GM23338 (cell line): ENCODE results near the gene HLCS. TPM values are rescaled to one million over a fixed set of nuclear protein-coding genes. Genes with fewer than 3 reads are reported as not detected.

Source experiments
- ATAC-seq: fragments of 200-7000 bp; cut with Tn5 transposase; 3 replicates; pipeline ENCODE4 v1.9.1; 2020
- DNase-seq: peaks from one replicate; pipeline ENCODE4 v3.0.0-alpha.2; 2015; ENCODE audit warnings: low spot score
- H2AFZ ChIP-seq: fragments of 200-600 bp; sonication (generic); 2 replicates; pipeline ENCODE4 v1.8.0; 2016; ENCODE audit warnings: antibody characterized with exemption, mild to moderate bottlenecking, moderate library complexity
- H3F3A ChIP-seq: fragments of 200-600 bp; sonication (generic); replicated peaks from 2 replicates; pipeline ENCODE4 v1.8.0; 2017; ENCODE audit warnings: antibody characterized with exemption, mixed run types, low read depth
- H3K27ac ChIP-seq: fragments of 200-600 bp; sonication (generic); 2 replicates; pipeline ENCODE4 v1.6.1; 2016; ENCODE audit warnings: low read depth
- H3K27me3 ChIP-seq: fragments of 200-600 bp; sonication (generic); 2 replicates; pipeline ENCODE4 v1.8.0; 2016; ENCODE audit warnings: mild to moderate bottlenecking, mixed run types, moderate library complexity; ENCODE audit not compliant: insufficient read depth
- H3K36me3 ChIP-seq: fragments of 200-600 bp; sonication (generic); 2 replicates; pipeline ENCODE4 v1.8.0; 2016; ENCODE audit warnings: mild to moderate bottlenecking; ENCODE audit not compliant: insufficient read depth
- H3K4me1 ChIP-seq: fragments of 200-600 bp; sonication (generic); 2 replicates; pipeline ENCODE4 v1.8.0; 2016; ENCODE audit warnings: mild to moderate bottlenecking, moderate library complexity; ENCODE audit not compliant: insufficient read depth
- H3K4me2 ChIP-seq: fragments of 200-600 bp; sonication (generic); 2 replicates; pipeline ENCODE4 v1.7.1; 2017; ENCODE audit warnings: mixed run types
- H3K4me3 ChIP-seq: fragments of 200-600 bp; sonication (generic); 2 replicates; pipeline ENCODE4 v1.6.1; 2016; ENCODE audit warnings: mixed run types
- H3K79me2 ChIP-seq: fragments of 200-600 bp; sonication (generic); replicated peaks from 2 replicates; pipeline ENCODE4 v1.8.0; 2017; ENCODE audit warnings: mild to moderate bottlenecking; ENCODE audit not compliant: insufficient read depth
- H3K9me2 ChIP-seq: fragments of 200-600 bp; sonication (generic); 2 replicates; pipeline ENCODE4 v1.8.0; 2017; ENCODE audit not compliant: insufficient read depth
- H4K20me1 ChIP-seq: fragments of 200-600 bp; sonication (generic); replicated peaks from 2 replicates; pipeline ENCODE4 v1.8.0; 2017; ENCODE audit warnings: mild to moderate bottlenecking; ENCODE audit not compliant: insufficient read depth
- H3K27ac Mint-ChIP-seq: 2 replicates; pipeline ENCODE4 v1.8.0; 2020; ENCODE audit warnings: inconsistent platforms, mild to moderate bottlenecking, moderate library complexity, mixed read lengths
- H3K27me3 Mint-ChIP-seq: 3 replicates; pipeline ENCODE4 v1.8.0; 2022; ENCODE audit warnings: low read depth, mild to moderate bottlenecking, moderate library complexity, mixed read lengths, inconsistent platforms; ENCODE audit not compliant: insufficient read depth, poor library complexity
- H3K36me3 Mint-ChIP-seq: 3 replicates; pipeline ENCODE4 v1.8.0; 2021; ENCODE audit warnings: low read depth, mild to moderate bottlenecking, inconsistent platforms, moderate library complexity, mixed read lengths
- H3K4me1 Mint-ChIP-seq: 3 replicates; pipeline ENCODE4 v1.8.0; 2020; ENCODE audit warnings: mild to moderate bottlenecking, inconsistent platforms, mixed read lengths
- H3K4me3 Mint-ChIP-seq: 3 replicates; pipeline ENCODE4 v1.8.0; 2021; ENCODE audit warnings: moderate library complexity, mild to moderate bottlenecking, inconsistent platforms, mixed read lengths
- H3K9me3 Mint-ChIP-seq: 3 replicates; pipeline ENCODE4 v1.8.0; 2020; ENCODE audit warnings: moderate library complexity, mild to moderate bottlenecking, inconsistent platforms, mixed read lengths
- CREB1 ChIP-seq: fragments of 250-450 bp; sonication (Bioruptor Pico); IDR thresholded peaks from 2 replicates; pipeline ENCODE4 v1.5.0; 2020; ENCODE audit warnings: low read depth, mild to moderate bottlenecking, moderate library complexity
- CTCF ChIP-seq, 2 experiments: fragments of 200-600 bp in 1 of 2; sonication (generic) in 1 of 2; conservative IDR thresholded peaks; 2 replicates each; pipeline versions ENCODE4 v1.5.1 to v1.6.1; 2016 to 2017; ENCODE audit warnings: antibody characterized with exemption in 2 of 2, low read depth in 2 of 2, mild to moderate bottlenecking in 2 of 2, moderate library complexity in 1 of 2
- ETS1 ChIP-seq: IDR thresholded peaks from 2 replicates; pipeline ENCODE4 v1.6.1; 2016; ENCODE audit warnings: antibody characterized with exemption
- EZH2 ChIP-seq: fragments of 200-600 bp; sonication (generic); IDR thresholded peaks from one replicate; pipeline ENCODE4 v1.8.0; 2017; ENCODE audit warnings: antibody characterized with exemption, mild to moderate bottlenecking, low read depth; ENCODE audit not compliant: unreplicated experiment
- EZH2phosphoT487 ChIP-seq: fragments of 200-600 bp; sonication (generic); IDR thresholded peaks from one replicate; pipeline ENCODE4 v1.8.1; 2018; ENCODE audit warnings: antibody characterized with exemption; ENCODE audit not compliant: unreplicated experiment
- JUNB ChIP-seq: IDR thresholded peaks from one replicate; pipeline ENCODE4 v1.6.1; 2016; ENCODE audit warnings: antibody characterized with exemption; ENCODE audit not compliant: unreplicated experiment
- NANOG ChIP-seq: IDR thresholded peaks from 2 replicates; pipeline ENCODE4 v1.6.1; 2016; ENCODE audit warnings: antibody characterized with exemption, borderline replicate concordance
- POLR2AphosphoS5 ChIP-seq: IDR thresholded peaks from 2 replicates; pipeline ENCODE4 v1.6.1; 2016; ENCODE audit warnings: antibody characterized with exemption, low read depth
- STAT1 ChIP-seq: IDR thresholded peaks from one replicate; pipeline ENCODE4 v1.6.1; 2016; ENCODE audit warnings: antibody characterized with exemption; ENCODE audit not compliant: unreplicated experiment
- ZNF114 ChIP-seq: fragments of 250-450 bp; sonication (Bioruptor Pico); IDR thresholded peaks from 2 replicates; pipeline ENCODE4 v1.5.0; 2020; ENCODE audit warnings: mild to moderate bottlenecking, moderate library complexity
- ZNF331 ChIP-seq: fragments of 250-450 bp; sonication (Bioruptor Pico); IDR thresholded peaks from 2 replicates; pipeline ENCODE4 v1.5.0; 2020; ENCODE audit warnings: low read depth, mild to moderate bottlenecking, moderate library complexity
- polyA plus RNA-seq: library from polyadenylated mRNA; unstranded; fragments of >200 nt; fragmentation: Nextera tagmentation; extraction: Ambion mirVana; gene quantifications from 2 replicates; pipeline ENCODE4 v1.2.1, GENCODE V29; 2016
- total RNA-seq: library from RNA; depleted of rRNA; stranded (reverse); fragments of >200 nt; shearing (Covaris generic); gene quantifications from 2 replicates; pipeline ENCODE4 v1.2.3, GENCODE V29; 2014
- TF ChIP-seq, protein P1 (sequence below): fragments of 250-450 bp; sonication (Bioruptor Pico); IDR thresholded peaks from 2 replicates; pipeline ENCODE4 v1.5.0; 2020; ENCODE audit warnings: mild to moderate bottlenecking, moderate library complexity
- TF ChIP-seq, protein P2 (sequence below): IDR thresholded peaks from one replicate; pipeline ENCODE4 v1.6.1; 2018; ENCODE audit warnings: antibody characterized with exemption; ENCODE audit not compliant: unreplicated experiment

The HLCS gene
- total and polyA plus RNA-seq, 2 experiments from 2014 or later: 6.1 to 14.7 TPM

GRCh38 chr21:36821032-36821299 lies 145.5 kb downstream of the HLCS start:
- H3K9me3 Mint-ChIP-seq: no peaks in the 10 kb centered on the region
- H3K36me3 Mint-ChIP-seq: no peaks in the 10 kb centered on the region
- no peak overlapping the region for H3K4me3 Mint-ChIP-seq
- no peaks in the 10 kb centered on the region for H3K79me2 ChIP-seq
- DNase-seq (no peak), ATAC-seq (no peak)
- H3K27ac ChIP-seq: no peak overlapping the region
- H3K9me2 ChIP-seq: no peaks in the 10 kb centered on the region
- H3K27me3 ChIP-seq: no peaks in the 10 kb centered on the region
- no peak for TF ChIP-seq ZNF114 (CRISPR knock-in tag)
- no peak for TF ChIP-seq ZNF331 (CRISPR knock-in tag)
- no peak for TF ChIP-seq CTCF (conservative IDR thresholded peaks at IDR 0.05; ENCODE audit: low read depth in 2 of 2)
- no peak for TF ChIP-seq ETS1
- no peak for TF ChIP-seq STAT1
- no peak for TF ChIP-seq CREB1 (CRISPR knock-in tag)
- TF ChIP-seq EZH2phosphoT487: no peak
- TF ChIP-seq NANOG: no peak
- TF ChIP-seq EZH2: no peak
- TF ChIP-seq, protein P1, sequence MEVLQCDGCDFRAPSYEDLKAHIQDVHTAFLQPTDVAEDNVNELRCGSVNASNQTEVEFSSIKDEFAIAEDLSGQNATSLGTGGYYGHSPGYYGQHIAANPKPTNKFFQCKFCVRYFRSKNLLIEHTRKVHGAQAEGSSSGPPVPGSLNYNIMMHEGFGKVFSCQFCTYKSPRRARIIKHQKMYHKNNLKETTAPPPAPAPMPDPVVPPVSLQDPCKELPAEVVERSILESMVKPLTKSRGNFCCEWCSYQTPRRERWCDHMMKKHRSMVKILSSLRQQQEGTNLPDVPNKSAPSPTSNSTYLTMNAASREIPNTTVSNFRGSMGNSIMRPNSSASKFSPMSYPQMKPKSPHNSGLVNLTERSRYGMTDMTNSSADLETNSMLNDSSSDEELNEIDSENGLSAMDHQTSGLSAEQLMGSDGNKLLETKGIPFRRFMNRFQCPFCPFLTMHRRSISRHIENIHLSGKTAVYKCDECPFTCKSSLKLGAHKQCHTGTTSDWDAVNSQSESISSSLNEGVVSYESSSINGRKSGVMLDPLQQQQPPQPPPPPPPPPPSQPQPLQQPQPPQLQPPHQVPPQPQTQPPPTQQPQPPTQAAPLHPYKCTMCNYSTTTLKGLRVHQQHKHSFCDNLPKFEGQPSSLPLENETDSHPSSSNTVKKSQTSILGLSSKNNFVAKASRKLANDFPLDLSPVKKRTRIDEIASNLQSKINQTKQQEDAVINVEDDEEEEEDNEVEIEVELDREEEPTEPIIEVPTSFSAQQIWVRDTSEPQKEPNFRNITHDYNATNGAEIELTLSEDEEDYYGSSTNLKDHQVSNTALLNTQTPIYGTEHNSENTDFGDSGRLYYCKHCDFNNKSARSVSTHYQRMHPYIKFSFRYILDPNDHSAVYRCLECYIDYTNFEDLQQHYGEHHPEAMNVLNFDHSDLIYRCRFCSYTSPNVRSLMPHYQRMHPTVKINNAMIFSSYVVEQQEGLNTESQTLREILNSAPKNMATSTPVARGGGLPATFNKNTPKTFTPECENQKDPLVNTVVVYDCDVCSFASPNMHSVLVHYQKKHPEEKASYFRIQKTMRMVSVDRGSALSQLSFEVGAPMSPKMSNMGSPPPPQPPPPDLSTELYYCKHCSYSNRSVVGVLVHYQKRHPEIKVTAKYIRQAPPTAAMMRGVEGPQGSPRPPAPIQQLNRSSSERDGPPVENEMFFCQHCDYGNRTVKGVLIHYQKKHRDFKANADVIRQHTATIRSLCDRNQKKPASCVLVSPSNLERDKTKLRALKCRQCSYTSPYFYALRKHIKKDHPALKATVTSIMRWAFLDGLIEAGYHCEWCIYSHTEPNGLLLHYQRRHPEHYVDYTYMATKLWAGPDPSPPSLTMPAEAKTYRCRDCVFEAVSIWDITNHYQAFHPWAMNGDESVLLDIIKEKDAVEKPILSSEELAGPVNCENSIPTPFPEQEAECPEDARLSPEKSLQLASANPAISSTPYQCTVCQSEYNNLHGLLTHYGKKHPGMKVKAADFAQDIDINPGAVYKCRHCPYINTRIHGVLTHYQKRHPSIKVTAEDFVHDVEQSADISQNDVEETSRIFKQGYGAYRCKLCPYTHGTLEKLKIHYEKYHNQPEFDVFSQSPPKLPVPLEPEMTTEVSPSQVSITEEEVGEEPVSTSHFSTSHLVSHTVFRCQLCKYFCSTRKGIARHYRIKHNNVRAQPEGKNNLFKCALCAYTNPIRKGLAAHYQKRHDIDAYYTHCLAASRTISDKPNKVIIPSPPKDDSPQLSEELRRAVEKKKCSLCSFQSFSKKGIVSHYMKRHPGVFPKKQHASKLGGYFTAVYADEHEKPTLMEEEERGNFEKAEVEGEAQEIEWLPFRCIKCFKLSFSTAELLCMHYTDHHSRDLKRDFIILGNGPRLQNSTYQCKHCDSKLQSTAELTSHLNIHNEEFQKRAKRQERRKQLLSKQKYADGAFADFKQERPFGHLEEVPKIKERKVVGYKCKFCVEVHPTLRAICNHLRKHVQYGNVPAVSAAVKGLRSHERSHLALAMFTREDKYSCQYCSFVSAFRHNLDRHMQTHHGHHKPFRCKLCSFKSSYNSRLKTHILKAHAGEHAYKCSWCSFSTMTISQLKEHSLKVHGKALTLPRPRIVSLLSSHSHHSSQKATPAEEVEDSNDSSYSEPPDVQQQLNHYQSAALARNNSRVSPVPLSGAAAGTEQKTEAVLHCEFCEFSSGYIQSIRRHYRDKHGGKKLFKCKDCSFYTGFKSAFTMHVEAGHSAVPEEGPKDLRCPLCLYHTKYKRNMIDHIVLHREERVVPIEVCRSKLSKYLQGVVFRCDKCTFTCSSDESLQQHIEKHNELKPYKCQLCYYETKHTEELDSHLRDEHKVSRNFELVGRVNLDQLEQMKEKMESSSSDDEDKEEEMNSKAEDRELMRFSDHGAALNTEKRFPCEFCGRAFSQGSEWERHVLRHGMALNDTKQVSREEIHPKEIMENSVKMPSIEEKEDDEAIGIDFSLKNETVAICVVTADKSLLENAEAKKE (CRISPR knock-in tag): no peak
- TF ChIP-seq, protein P2, sequence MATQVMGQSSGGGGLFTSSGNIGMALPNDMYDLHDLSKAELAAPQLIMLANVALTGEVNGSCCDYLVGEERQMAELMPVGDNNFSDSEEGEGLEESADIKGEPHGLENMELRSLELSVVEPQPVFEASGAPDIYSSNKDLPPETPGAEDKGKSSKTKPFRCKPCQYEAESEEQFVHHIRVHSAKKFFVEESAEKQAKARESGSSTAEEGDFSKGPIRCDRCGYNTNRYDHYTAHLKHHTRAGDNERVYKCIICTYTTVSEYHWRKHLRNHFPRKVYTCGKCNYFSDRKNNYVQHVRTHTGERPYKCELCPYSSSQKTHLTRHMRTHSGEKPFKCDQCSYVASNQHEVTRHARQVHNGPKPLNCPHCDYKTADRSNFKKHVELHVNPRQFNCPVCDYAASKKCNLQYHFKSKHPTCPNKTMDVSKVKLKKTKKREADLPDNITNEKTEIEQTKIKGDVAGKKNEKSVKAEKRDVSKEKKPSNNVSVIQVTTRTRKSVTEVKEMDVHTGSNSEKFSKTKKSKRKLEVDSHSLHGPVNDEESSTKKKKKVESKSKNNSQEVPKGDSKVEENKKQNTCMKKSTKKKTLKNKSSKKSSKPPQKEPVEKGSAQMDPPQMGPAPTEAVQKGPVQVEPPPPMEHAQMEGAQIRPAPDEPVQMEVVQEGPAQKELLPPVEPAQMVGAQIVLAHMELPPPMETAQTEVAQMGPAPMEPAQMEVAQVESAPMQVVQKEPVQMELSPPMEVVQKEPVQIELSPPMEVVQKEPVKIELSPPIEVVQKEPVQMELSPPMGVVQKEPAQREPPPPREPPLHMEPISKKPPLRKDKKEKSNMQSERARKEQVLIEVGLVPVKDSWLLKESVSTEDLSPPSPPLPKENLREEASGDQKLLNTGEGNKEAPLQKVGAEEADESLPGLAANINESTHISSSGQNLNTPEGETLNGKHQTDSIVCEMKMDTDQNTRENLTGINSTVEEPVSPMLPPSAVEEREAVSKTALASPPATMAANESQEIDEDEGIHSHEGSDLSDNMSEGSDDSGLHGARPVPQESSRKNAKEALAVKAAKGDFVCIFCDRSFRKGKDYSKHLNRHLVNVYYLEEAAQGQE: no peak
- no peak for TF ChIP-seq JUNB
- no peak for TF ChIP-seq POLR2AphosphoS5
- no peak overlapping the region for H2AFZ ChIP-seq
- peaks cover 9% of the 10 kb centered on the region for H3K4me1 Mint-ChIP-seq
- no peaks in the 10 kb centered on the region for H3K36me3 ChIP-seq
- H3K4me1 ChIP-seq: peaks cover 5% of the 10 kb centered on the region
- H4K20me1 ChIP-seq: no peaks in the 10 kb centered on the region; the same call in 1 of the 2 replicates
- H3K27me3 Mint-ChIP-seq: peaks cover 6% of the 10 kb centered on the region
- H3K27ac Mint-ChIP-seq: no peak overlapping the region
- no peaks in the 10 kb centered on the region for H3F3A ChIP-seq
- H3K4me2 ChIP-seq: no peak overlapping the region
- no peak overlapping the region for H3K4me3 ChIP-seq
